Measurements from ENCODE around the gene TMEM120A.

The TMEM120A gene

DNA sequence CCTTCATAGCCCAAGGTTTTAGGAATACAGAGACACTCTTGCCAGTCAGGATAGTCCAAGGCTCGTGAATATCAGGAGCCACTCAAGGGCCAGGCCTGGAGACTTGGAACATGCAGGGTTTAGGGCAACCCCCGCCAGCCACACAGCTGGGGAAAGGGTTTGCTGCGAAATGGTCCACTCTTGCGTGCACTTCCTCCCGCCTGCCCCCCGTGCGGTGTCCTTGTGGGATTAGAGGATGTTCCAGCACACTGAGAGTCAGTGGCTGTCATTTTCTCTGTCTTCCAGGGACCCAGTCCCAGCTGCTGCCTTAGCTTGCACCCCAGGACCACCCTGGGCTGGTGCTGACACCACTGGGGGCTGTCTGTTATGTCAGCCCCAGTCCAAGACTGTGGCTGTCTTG is 41.0 kb downstream of the TMEM120A start:
- H3K27ac Mint-ChIP-seq: no peak overlapping the region
- H3K27me3 Mint-ChIP-seq (ENCODE audit: low read depth): no peaks in the 10 kb centered on the region
- H3K4me3 Mint-ChIP-seq: no peak overlapping the region
- H3K4me1 Mint-ChIP-seq: peaks cover 24% of the 10 kb centered on the region
- peaks cover 18% of the 10 kb centered on the region for H3K36me3 Mint-ChIP-seq (ENCODE audit: low read depth)
- no peaks in the 10 kb centered on the region for H3K9me3 Mint-ChIP-seq
- TF ChIP-seq, protein P1, sequence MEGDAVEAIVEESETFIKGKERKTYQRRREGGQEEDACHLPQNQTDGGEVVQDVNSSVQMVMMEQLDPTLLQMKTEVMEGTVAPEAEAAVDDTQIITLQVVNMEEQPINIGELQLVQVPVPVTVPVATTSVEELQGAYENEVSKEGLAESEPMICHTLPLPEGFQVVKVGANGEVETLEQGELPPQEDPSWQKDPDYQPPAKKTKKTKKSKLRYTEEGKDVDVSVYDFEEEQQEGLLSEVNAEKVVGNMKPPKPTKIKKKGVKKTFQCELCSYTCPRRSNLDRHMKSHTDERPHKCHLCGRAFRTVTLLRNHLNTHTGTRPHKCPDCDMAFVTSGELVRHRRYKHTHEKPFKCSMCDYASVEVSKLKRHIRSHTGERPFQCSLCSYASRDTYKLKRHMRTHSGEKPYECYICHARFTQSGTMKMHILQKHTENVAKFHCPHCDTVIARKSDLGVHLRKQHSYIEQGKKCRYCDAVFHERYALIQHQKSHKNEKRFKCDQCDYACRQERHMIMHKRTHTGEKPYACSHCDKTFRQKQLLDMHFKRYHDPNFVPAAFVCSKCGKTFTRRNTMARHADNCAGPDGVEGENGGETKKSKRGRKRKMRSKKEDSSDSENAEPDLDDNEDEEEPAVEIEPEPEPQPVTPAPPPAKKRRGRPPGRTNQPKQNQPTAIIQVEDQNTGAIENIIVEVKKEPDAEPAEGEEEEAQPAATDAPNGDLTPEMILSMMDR (IDR thresholded peaks at IDR 0.05; ENCODE audit: unreplicated experiment in 3 of 3): no peak

DNA sequence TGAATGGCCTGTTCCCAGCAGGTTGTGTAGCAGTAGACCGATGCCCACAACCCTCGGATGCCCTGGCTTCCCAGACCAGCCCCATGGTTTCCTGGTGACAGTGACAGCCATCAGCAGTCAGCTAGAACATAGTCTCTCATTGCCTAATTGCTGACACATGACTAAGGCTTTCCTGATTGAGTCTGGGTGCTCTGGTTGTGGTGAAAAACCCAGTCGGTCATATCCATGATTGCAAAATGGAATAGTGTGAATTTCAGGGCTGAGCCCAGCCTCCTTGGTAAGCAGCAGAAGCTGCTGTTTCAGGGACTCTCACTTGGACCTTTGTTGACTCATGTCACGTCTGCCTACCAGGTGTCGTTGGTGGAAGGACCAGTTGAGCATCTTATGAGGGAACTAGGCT is 42.9 kb downstream of the TMEM120A start:
- Mint-ChIP-seq H3K27me3 (ENCODE audit: low read depth) (no peaks in the 10 kb centered on the region), H3K9me3 (no peaks in the 10 kb centered on the region), H3K4me3 (no peak overlapping the region), H3K4me1 (peaks cover 25% of the 10 kb centered on the region), H3K27ac (no peak overlapping the region), H3K36me3 (ENCODE audit: low read depth) (peaks cover 17% of the 10 kb centered on the region)
- TF ChIP-seq, protein P1 (IDR thresholded peaks at IDR 0.05; ENCODE audit: unreplicated experiment in 3 of 3): no peak

DNA sequence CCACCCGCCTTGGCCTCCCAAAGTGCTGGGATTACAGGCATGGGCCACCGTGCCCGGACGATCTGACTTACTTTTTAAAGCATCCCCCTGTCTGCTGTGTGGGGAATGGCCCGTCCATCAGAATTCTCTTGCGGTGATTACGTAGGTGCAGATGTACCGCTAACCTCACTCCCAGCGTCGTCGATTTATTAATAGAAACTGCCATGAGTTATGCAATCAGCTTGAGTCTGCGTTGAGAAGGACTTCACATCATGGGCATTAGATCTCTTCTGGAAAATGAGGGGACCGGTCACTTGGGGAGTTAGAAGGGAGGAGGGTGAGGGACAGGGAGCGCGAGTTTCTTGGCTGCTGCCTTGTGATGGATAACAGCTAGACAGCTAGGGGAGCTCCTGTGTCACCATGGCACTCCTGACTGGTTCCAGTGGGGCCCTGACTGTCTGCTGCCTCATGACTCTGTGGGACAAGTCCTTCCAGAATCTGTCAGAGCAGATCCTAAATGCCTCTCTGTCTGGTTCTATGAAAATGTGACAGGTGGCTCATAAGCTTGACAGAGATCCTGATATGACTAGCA is 44.2 kb downstream of the TMEM120A start:
- TF ChIP-seq, protein P1 (IDR thresholded peaks at IDR 0.05; ENCODE audit: unreplicated experiment in 3 of 3): no peak
- Mint-ChIP-seq H3K36me3 (ENCODE audit: low read depth) (peaks cover 15% of the 10 kb centered on the region), H3K9me3 (no peaks in the 10 kb centered on the region), H3K27me3 (ENCODE audit: low read depth) (no peaks in the 10 kb centered on the region), H3K4me3 (no peak overlapping the region), H3K27ac (peak overlapping the region; percentile 16 to 39 (median 20)), H3K4me1 (peaks cover 25% of the 10 kb centered on the region)

DNA sequence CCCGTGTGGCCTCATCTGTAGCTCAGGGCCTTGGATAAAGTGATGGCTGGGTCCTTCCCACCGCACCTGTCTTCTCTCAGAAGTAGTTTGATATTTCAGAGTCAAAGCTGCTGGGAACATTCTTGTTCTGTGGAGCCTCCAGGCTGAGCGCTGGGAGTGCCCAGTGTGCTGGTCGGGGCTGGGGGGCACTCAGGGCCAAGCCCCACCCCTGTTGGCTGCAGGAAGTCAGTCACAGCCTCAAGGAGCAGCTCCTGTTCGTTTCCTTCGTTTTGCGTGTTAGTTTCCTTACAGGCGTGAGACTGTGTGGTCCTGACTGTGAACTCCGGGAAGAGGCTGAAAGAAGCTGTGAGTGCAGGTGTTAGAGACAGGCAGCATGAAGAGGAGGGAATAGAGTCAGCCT is 46.2 kb downstream of the TMEM120A start:
- H3K4me3 Mint-ChIP-seq: no peak overlapping the region
- no peaks in the 10 kb centered on the region for H3K27me3 Mint-ChIP-seq (ENCODE audit: low read depth)
- peak overlapping the region in 1 of 3 experiments; percentile 33 for H3K27ac Mint-ChIP-seq
- TF ChIP-seq, protein P1 (IDR thresholded peaks at IDR 0.05; ENCODE audit: unreplicated experiment in 3 of 3): no peak
- peaks cover 14% of the 10 kb centered on the region for H3K36me3 Mint-ChIP-seq (ENCODE audit: low read depth)
- H3K4me1 Mint-ChIP-seq: peaks cover 21% of the 10 kb centered on the region
- peaks cover 3% of the 10 kb centered on the region for H3K9me3 Mint-ChIP-seq

DNA sequence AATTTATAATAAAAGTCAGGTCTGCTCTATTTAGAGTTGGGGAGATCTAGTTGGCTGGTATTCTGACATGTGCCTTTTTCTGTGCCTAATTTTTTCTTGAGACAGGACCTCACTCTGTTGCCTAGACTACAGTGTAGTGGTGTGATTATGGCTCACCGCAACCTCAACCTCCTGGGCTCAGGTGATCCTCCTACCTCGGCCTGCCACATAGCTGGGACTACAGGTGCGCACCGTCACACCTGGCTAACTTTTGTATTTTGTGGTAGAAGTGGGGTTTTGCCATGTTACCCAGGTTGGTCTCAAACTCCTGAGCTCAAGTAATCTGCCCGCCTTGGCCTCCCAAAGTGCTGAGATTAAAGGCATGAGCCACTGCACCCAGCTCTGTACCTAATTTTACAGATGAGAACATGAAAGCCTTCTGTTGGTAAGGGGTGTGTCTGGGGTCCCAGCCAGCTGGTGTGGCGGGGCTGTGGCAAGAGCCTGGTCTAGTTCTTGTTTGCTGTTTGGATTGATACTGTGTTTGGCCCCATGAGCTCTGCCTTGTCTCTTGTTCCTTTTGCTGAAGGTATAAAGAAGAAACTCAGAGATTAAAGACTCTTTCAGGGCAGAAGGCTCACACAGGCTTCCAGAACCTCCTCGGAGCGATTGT is 48.1 kb downstream of the TMEM120A start:
- Mint-ChIP-seq H3K4me1 (peaks cover 21% of the 10 kb centered on the region), H3K27ac (no peak overlapping the region), H3K4me3 (no peak overlapping the region), H3K27me3 (ENCODE audit: low read depth) (no peaks in the 10 kb centered on the region), H3K9me3 (peaks cover 3% of the 10 kb centered on the region), H3K36me3 (ENCODE audit: low read depth) (peaks cover 14% of the 10 kb centered on the region)
- TF ChIP-seq, protein P1 (IDR thresholded peaks at IDR 0.05; ENCODE audit: unreplicated experiment in 3 of 3): no peak

All from nephron (organoid).